ENCODE measurements around the gene CTNNA2.

CTNNA2 gene

DNA sequence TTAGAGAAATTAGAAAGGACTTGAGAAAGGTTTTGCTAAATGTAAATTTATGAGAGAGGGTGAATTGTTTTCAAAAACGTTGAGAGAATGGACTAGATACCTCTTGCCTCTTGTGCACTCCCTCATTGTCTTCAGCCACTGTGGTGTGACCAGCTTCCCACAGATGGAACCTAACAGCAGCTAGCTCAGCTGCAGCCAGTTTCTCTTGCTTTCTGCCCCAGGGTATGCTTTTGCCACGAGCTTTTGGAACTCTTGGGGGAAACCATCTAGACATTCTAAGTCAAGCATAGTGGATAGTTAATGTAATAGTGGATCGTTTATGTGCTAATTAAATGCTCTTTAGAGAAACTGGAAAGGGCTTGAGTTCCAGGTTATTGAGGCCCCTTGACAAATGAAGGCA lies 288.2 kb downstream of the CTNNA2 start:
- Histone ChIP-seq H3K36me3 (ENCODE audit: control insufficient read depth, insufficient read depth, low read length) (no peaks in the 10 kb centered on the region), H3K9ac (ENCODE audit: low read length) (no peak overlapping the region), H3K27me3 (ENCODE audit: control insufficient read depth, insufficient read depth, low read length) (no peaks in the 10 kb centered on the region), H3K4me3 (ENCODE audit: low read length) (no peak overlapping the region), H3K9me3 (ENCODE audit: control insufficient read depth, low read length) (no peaks in the 10 kb centered on the region), H3K4me1 (ENCODE audit: control insufficient read depth, insufficient read depth, low read length) (no peaks in the 10 kb centered on the region)

DNA sequence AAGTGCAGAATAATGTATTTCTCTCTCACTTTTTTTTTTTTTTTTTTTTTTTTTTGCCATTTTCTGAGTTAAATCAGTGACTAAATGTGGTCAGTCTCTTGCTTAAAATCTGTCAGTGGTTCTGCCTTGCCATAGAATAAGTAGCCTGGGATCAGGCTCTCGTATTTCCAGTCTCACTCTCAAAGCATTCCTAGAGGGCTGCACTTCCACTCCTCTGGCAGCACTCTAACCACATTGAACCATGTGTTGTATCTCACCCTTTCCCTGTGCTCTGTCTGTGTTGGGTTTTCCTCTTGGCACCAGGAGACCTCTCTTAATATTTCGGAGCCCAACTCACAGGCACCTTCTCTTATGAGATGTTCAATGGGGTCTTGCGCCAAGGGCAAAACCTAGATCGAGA lies 304.4 kb downstream of the CTNNA2 start:
- H3K9me3 ChIP-seq (ENCODE audit: control insufficient read depth, low read length) = no peaks in the 10 kb centered on the region
- no peaks in the 10 kb centered on the region for H3K4me1 ChIP-seq (ENCODE audit: control insufficient read depth, insufficient read depth, low read length)
- no peaks in the 10 kb centered on the region for H3K27me3 ChIP-seq (ENCODE audit: control insufficient read depth, insufficient read depth, low read length)
- no peak overlapping the region for H3K9ac ChIP-seq (ENCODE audit: low read length)
- no peak overlapping the region for H3K4me3 ChIP-seq (ENCODE audit: low read length)
- H3K36me3 ChIP-seq (ENCODE audit: control insufficient read depth, insufficient read depth, low read length) = no peaks in the 10 kb centered on the region

DNA sequence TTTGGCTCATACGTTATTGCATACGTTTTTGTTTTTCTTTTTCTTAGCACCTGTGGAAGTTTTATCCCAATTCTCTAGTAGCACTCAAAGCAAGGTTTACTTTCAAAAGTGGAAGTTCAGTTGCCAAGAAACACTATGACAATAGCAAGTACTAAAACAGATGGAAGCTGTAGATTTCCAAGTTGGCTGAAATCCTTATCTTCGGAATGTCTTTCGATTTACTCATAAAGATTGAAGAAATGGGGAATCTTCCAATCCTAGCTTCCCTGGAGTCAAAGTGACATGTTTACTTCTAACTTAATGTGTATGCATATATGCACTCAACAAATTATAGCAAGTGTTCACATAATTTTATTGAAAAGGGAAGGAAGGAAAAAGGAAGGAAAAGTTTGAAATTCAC lies 307.4 kb downstream of the CTNNA2 start:
- H3K9me3 ChIP-seq (ENCODE audit: control insufficient read depth, low read length) = no peaks in the 10 kb centered on the region
- H3K4me3 ChIP-seq (ENCODE audit: low read length) = no peak overlapping the region
- no peaks in the 10 kb centered on the region for H3K27me3 ChIP-seq (ENCODE audit: control insufficient read depth, insufficient read depth, low read length)

DNA sequence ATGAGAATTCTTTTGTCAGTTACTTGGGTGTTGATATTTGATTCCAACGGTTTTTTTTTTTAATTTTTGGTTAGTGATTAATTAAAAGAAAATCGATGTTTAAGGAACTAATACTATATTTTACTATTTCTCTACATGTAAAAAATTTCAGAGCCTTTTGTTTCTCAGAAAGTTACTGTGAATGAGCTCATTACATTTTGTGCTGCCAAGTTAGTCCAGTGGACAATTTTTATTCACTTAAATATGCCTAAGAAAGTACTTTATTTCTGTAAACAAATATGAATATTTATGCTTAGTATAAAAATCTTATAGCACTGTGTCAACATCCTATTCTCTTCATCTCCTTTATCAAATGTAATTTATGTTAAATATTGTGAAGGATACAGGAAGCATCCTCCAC lies 309.3 kb downstream of the CTNNA2 start:
- no peaks in the 10 kb centered on the region for H3K4me1 ChIP-seq (ENCODE audit: control insufficient read depth, insufficient read depth, low read length)
- H3K36me3 ChIP-seq (ENCODE audit: control insufficient read depth, insufficient read depth, low read length) = no peaks in the 10 kb centered on the region
- H3K27me3 ChIP-seq (ENCODE audit: control insufficient read depth, insufficient read depth, low read length) = no peaks in the 10 kb centered on the region
- no peak overlapping the region for H3K9ac ChIP-seq (ENCODE audit: low read length)
- no peaks in the 10 kb centered on the region for H3K9me3 ChIP-seq (ENCODE audit: control insufficient read depth, low read length)
- no peak overlapping the region for H3K4me3 ChIP-seq (ENCODE audit: low read length)

More for the DNA sequence above, 307.4 kb downstream of the CTNNA2 start:
- no peaks in the 10 kb centered on the region for H3K36me3 ChIP-seq (ENCODE audit: control insufficient read depth, insufficient read depth, low read length)
- H3K4me1 ChIP-seq (ENCODE audit: control insufficient read depth, insufficient read depth, low read length) = no peaks in the 10 kb centered on the region
- no peak overlapping the region for H3K9ac ChIP-seq (ENCODE audit: low read length)

DNA sequence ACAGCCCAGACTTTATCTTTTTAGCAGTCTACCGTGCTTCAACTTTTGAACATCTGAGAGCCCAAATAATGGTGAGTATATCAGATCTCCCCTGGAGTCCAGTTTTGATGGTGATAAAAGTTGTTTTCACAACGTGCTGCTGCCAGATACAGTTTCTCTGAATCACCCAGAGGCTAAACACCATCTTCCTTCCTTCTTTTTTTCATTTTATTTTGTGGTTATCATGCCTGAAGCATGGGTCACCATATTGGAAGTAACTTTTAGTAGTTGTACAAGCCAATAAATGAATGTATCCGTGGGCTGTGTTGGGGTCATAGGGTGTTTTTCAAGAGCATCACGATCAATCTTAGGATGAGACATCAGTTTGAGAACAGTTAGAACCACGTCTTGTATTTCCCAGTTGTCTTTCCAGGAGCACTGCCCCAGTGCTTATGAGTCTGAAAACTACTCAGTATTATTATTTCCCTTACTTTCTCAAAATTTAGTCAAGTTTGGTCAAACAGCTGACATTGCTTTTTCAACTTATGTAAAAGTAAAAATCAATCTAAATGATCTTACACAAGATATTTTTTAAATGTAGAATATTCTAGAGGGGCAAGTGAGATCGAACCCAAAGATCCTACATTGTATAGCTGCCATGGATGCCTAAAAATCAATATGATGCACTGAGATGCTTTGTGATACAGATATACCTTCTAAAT lies 311.4 kb downstream of the CTNNA2 start:
- H3K36me3 ChIP-seq (ENCODE audit: control insufficient read depth, insufficient read depth, low read length) = no peaks in the 10 kb centered on the region
- no peaks in the 10 kb centered on the region for H3K4me1 ChIP-seq (ENCODE audit: control insufficient read depth, insufficient read depth, low read length)
- H3K27me3 ChIP-seq (ENCODE audit: control insufficient read depth, insufficient read depth, low read length) = no peaks in the 10 kb centered on the region
- no peak overlapping the region for H3K4me3 ChIP-seq (ENCODE audit: low read length)
- H3K9ac ChIP-seq (ENCODE audit: low read length) = no peak overlapping the region
- H3K9me3 ChIP-seq (ENCODE audit: control insufficient read depth, low read length) = no peaks in the 10 kb centered on the region

DNA sequence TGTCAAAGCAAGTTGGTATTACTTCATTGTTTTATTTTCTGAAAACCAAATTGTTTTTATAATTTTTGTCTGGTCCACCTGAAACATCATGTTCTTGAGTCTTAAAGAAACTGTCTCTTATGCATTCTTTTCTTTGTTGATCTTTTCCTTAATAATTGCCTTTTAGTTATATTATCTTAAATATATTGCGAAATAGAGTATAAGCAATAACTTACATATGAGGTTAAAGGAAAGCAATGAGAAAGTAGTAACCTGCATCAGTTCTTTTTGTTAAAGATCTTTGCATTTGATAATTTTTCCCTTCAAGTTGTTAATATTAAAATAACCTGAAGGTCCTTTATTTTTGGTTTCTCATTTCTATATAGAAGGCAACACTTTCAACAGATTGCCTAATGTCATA lies 315.0 kb downstream of the CTNNA2 start:
- Histone ChIP-seq H3K9ac (ENCODE audit: low read length) (no peak overlapping the region), H3K4me3 (ENCODE audit: low read length) (no peak overlapping the region)

DNA sequence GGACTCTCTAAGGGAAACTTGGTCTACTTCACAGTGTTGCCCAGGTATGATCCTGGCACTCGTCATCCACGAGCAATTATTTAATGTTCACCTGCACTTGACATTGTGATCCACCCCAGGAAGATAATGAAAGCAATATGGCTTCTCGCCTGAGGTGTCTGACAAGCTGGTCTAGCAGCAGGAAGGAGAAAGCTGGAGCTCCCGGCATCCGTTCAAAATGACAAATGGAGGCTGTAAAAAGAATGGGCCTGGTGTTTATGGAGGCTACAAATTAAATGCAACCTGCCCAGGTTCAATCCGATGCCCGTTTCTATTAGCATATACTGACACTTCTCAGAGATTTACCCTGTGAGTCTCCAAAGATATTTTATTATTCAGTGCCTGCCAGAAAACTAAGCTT lies 317.6 kb downstream of the CTNNA2 start:
- Histone ChIP-seq H3K9ac (ENCODE audit: low read length) (no peak overlapping the region), H3K4me1 (ENCODE audit: control insufficient read depth, insufficient read depth, low read length) (no peaks in the 10 kb centered on the region), H3K36me3 (ENCODE audit: control insufficient read depth, insufficient read depth, low read length) (no peaks in the 10 kb centered on the region), H3K9me3 (ENCODE audit: control insufficient read depth, low read length) (no peaks in the 10 kb centered on the region), H3K27me3 (ENCODE audit: control insufficient read depth, insufficient read depth, low read length) (no peaks in the 10 kb centered on the region), H3K4me3 (ENCODE audit: low read length) (no peak overlapping the region)

More for the DNA sequence above, 315.0 kb downstream of the CTNNA2 start:
- no peaks in the 10 kb centered on the region for H3K36me3 ChIP-seq (ENCODE audit: control insufficient read depth, insufficient read depth, low read length)
- no peaks in the 10 kb centered on the region for H3K27me3 ChIP-seq (ENCODE audit: control insufficient read depth, insufficient read depth, low read length)
- H3K9me3 ChIP-seq (ENCODE audit: control insufficient read depth, low read length) = no peaks in the 10 kb centered on the region
- no peaks in the 10 kb centered on the region for H3K4me1 ChIP-seq (ENCODE audit: control insufficient read depth, insufficient read depth, low read length)

DNA sequence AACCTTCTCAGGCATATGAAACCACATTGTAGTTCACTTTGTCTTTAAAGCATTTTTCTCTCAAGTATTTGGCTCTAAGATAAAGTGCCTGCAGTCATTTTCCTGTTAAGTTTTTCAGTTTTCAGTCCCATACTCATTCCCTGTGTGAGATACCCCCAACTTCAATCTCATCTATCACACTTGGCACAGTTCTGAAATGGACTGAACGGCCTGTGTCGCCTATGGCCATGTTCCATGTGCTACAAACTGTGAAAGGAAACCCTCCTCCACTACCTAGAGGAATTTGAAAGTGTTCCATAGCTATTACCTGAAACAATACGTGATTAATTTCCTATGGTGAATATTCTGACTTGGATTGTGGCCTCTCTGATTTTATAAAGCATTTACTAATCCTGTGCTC lies 319.1 kb downstream of the CTNNA2 start:
- Histone ChIP-seq H3K9me3 (ENCODE audit: control insufficient read depth, low read length) (no peaks in the 10 kb centered on the region), H3K9ac (ENCODE audit: low read length) (no peak overlapping the region), H3K4me3 (ENCODE audit: low read length) (no peak overlapping the region), H3K36me3 (ENCODE audit: control insufficient read depth, insufficient read depth, low read length) (no peaks in the 10 kb centered on the region), H3K27me3 (ENCODE audit: control insufficient read depth, insufficient read depth, low read length) (no peaks in the 10 kb centered on the region), H3K4me1 (ENCODE audit: control insufficient read depth, insufficient read depth, low read length) (no peaks in the 10 kb centered on the region)

DNA sequence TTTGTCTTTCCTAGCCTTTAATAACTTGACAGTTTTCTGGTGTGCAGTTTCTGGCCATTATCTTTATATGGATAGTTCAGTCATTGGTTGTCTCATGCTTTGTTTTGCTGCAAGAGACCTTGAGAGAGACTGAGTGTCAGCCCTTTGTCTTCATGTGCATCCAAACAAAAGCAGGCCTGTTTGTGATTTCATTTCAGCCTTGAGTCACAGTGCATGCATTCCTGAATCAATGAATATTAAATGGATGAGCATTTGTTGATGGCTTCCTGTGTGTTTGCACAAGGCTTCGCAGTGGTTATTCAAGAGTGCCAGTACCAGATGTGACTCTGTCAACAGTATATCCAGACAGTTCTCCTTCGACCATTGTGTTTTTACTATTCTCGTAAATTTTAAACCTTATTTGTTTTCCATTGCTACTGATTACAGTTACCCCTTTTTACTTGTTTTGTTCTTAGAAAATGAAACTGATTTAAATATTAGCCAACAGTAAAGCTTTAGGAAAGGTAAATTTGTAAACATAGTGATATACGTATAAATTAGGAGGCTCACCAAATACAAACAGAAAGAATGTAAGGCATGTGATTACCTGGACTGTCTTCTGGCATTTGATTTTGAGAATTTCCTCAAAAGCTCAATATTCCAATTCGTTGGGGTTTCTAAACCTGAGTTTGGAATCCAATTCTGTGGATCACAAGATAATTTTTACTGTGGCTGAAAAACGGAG lies 319.8 kb downstream of the CTNNA2 start:
- H3K4me3 ChIP-seq (ENCODE audit: low read length) = no peak overlapping the region
- H3K9me3 ChIP-seq (ENCODE audit: control insufficient read depth, low read length) = no peaks in the 10 kb centered on the region
- H3K27me3 ChIP-seq (ENCODE audit: control insufficient read depth, insufficient read depth, low read length) = no peaks in the 10 kb centered on the region
- no peaks in the 10 kb centered on the region for H3K4me1 ChIP-seq (ENCODE audit: control insufficient read depth, insufficient read depth, low read length)
- no peaks in the 10 kb centered on the region for H3K36me3 ChIP-seq (ENCODE audit: control insufficient read depth, insufficient read depth, low read length)
- no peak overlapping the region for H3K9ac ChIP-seq (ENCODE audit: low read length)

DNA sequence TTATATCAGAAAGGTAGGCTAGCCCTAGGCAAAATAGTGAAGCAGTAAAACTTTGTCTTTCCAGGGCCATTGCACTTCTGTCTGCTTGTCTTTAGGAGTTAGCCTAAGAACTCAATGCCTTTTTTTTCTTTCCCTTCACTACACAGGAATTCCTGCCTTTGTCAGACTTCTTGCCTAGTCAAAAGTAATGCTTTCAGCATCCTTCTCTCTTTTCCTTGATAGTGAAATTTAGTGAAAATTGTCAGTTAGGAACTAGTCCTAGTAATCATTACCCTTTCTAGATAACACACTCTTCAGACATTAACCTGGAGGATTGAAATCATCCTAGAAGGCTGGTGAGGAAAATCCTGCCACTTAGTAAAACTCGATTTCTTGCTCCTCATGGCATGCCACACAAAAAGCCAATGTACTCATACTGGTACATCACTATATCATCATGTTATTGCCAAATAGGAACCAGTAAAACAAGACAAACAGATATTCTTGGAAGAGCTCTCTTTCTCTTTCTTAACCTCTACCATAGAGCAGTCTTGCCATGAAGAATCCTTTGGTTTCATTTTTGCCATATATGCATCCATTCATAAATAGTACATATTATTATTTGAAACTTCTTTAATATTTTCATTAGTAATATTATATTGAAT lies 320.5 kb downstream of the CTNNA2 start:
- Histone ChIP-seq H3K9me3 (ENCODE audit: control insufficient read depth, low read length) (no peaks in the 10 kb centered on the region), H3K36me3 (ENCODE audit: control insufficient read depth, insufficient read depth, low read length) (no peaks in the 10 kb centered on the region), H3K9ac (ENCODE audit: low read length) (no peak overlapping the region), H3K4me3 (ENCODE audit: low read length) (no peak overlapping the region), H3K4me1 (ENCODE audit: control insufficient read depth, insufficient read depth, low read length) (no peaks in the 10 kb centered on the region), H3K27me3 (ENCODE audit: control insufficient read depth, insufficient read depth, low read length) (no peaks in the 10 kb centered on the region)

DNA sequence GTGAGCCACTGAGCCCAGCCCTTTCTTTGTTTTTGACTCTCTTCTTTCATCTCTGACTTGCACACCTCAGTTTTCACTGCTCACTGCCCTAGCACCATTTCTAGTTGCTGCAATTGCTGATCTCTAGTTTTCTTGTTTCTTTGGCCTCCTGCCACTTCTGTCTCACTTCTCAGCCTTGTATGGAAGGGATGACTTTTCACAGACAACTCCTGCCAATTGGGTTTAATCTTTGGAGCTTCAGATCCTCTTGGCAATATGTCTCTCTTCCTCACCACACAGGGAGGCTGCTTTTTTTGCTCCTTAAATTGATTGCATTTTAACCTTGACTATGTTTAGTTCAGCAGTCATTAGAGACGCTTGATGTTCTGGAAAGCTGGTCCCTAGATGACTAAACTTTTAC lies 323.1 kb downstream of the CTNNA2 start:
- Histone ChIP-seq H3K9me3 (ENCODE audit: control insufficient read depth, low read length) (no peaks in the 10 kb centered on the region), H3K27me3 (ENCODE audit: control insufficient read depth, insufficient read depth, low read length) (no peaks in the 10 kb centered on the region), H3K4me3 (ENCODE audit: low read length) (no peak overlapping the region), H3K9ac (ENCODE audit: low read length) (no peak overlapping the region), H3K36me3 (ENCODE audit: control insufficient read depth, insufficient read depth, low read length) (no peaks in the 10 kb centered on the region), H3K4me1 (ENCODE audit: control insufficient read depth, insufficient read depth, low read length) (no peaks in the 10 kb centered on the region)

DNA sequence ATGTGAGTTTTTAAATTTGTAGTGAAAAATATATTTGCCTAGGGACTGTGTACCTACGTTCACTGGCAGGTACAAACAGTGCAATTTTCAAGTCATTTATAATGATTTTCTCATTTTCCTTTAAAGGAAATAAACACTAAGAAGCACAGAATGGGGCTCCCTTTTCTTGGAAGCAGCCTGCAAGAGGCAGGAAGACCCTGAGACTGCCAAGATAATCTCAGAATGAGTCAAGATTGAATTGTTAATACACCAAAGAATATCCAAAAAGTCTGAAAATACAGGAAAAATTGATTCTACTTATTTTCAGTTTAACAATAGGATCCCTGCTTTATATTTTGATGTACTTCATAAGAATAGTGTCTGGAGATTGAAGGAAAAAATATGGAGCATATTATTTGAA lies 331.2 kb downstream of the CTNNA2 start:
- Histone ChIP-seq H3K27me3 (ENCODE audit: control insufficient read depth, insufficient read depth, low read length) (no peaks in the 10 kb centered on the region), H3K9ac (ENCODE audit: low read length) (no peak overlapping the region), H3K36me3 (ENCODE audit: control insufficient read depth, insufficient read depth, low read length) (no peaks in the 10 kb centered on the region)

More for the DNA sequence above, 331.2 kb downstream of the CTNNA2 start:
- Histone ChIP-seq H3K4me1 (ENCODE audit: control insufficient read depth, insufficient read depth, low read length) (no peaks in the 10 kb centered on the region), H3K4me3 (ENCODE audit: low read length) (no peak overlapping the region), H3K9me3 (ENCODE audit: control insufficient read depth, low read length) (no peaks in the 10 kb centered on the region)

Data from mucosa of stomach (tissue), 1 donor.